Right renal pelvis (tissue), 4 donors: ENCODE results near the gene KCNK17. TPM values are rescaled to one million over a fixed set of nuclear protein-coding genes. Genes with fewer than 3 reads are reported as not detected.

Experiments
- DNase-seq, 4 donors: peaks; one replicate each; pipeline ENCODE4 v3.0.0-alpha.2; 2013; ENCODE audit warnings: low read depth in 4 of 4, low spot score in 3 of 4, missing footprints in 1 of 4
- polyA plus RNA-seq, 4 donors: library from polyadenylated mRNA; unstranded; fragments of 120-200 nt; gene quantifications; one replicate each; pipeline ENCODE4 v1.2.1, GENCODE V29; 2013; ENCODE audit not compliant: insufficient read length in 4 of 4

The KCNK17 gene
- polyA plus RNA-seq, 4 donors: 0.04 to 0.20 (median 0.17) TPM; not detected in 1

DNA sequence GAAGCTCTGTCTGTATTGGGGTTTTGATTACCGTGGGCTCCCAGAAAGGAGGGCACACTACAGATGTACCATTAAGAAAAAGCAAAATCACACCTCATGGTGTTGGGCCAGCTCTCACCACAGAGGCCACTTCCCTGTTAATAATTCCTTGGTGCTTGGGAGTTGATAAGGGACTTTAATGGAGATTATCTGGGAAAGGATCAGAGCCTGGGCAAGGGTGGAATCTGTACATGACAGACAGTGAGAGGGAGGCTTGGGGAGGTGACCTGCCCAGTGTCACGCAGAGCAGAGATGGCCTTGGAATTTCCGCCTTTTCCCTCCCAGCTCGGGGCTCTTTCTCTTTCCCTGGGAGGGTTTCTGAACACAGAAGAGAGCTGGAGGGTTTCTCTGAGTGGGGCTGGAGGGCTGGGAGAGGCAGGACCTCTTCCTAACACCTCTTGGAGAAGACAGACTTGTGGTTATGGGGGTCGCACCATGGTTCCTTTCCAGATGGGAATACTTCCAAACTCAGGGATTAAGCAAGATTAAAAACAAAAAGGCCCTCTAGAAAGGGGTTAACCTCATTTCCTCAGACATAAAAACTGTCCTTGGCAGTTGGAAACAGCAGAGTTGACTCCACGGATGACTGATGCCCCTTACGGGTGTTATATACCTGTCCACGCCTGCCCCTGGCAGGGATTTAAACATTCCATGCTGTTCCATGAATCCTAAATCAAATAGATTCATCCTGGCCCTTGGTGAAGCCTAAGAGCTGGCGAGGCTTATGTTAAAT, 25.1 kb upstream of the KCNK17 start:
- DNase-seq: no peak

DNA sequence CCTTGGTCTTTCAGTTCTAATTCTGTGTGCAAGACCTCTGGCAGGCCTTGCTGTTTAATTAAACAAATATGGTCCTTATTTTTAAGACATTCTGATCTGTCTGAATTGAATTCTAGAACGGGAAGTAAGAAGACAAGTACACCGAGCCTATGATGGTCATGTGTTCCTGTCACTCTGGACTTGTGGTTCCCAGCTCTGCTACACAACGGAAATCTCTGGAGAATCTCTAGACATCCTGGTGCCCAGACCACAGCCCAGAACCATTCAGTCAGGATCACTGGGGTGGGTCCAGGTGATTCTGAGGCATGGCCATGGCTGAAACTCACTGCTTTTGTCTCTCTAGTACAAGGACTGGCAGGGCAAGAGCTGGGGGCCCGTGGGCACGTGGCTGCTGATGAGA, 24.2 kb upstream of the KCNK17 start:
- DNase-seq: no peak

DNA sequence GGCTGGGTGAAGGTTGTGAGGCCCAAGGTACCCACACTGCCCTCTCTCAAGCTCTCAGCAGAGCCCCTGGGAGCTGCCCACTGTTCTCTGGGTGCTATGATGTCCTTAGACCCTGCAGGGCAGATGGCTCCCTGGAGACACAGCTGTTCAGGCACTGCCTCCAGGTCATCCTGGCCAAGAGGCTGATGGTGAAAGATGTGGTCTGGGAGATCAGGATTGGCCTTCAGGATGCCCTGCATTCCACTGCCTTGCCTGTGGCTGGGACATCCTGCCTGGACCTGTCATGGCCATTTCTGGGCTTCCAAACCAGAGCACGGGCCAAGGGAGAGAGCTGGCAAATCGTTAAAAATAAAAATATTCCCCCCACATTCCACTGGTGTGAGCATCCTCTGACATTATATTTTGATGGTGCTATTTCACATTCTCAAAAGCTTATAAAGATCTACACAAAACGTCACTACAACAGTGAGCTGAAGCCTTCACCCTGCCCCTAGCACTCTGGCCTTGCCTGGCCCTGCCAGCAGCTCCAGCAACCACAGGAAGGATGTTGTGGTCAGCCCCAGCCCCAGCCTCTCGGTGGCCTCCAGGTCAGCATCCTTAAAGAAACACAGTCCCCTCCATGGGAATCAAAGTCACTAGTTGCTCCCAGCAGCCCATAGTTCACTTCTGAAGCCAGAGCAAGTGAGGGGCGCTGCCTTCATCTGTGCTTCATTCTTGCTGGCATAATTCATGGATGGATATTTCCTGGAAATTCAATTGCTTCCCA, 21.7 kb upstream of the KCNK17 start:
- DNase-seq: no peak

DNA sequence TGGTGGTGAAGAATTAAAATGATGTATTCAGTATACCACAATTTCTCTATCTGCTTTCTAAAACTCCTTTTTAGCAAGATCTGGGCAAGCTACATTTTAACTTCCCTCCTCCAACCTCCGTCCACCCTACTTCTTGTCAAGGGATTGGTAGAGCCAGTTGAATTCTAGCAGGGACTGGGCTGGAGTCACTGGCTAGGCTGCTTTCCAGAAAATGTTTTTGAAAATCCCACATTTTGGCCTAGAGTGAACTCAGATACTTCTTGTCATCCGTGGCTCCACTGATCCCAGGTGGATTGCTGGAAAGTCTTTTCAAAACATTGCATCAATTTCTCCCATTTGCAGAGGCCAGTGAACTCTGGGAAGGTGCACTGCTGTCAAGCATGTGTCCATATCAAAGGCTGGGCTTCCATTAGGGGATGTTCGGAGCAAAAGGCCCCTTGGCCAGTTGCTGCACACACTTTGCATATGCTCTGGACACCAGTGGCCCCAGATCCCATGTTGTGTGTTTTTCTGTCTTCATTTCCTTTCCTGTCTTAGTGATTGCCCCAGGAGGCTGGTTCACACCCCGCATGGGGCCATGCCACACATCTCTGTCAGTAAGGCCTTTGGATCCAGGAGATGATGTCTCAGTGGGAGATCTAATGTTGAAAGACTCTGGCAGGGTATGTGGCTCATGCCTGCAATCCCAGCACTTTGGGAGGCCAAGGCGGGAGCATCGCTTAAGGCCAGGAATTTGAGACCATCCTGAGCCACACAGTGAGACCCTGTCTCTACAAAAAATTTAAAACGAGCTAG, 19.6 kb upstream of the KCNK17 start:
- no peak for DNase-seq

- DNase-seq: no peak
Observed at GRCh38 chr6:39330476-39330875, 16.3 kb upstream of the KCNK17 start.

DNA sequence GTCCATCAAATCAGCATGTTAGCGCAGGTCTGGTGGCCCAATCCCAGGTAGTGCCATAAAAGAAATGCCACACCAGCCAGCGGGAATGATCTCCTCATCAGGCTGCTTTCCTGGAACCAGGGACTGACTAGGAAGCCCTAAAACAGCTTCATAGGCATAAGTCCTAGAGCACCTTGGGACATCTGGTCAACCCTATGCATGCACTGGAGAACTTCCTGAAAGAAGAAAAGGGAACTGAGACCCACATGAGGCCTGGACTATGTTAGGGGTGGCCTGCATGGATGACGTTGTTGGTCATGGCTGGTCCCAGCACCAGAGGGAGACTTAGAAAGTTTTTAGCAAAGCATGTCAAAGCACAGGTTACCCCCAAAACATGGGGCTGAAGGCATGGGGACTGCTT, 15.8 kb upstream of the KCNK17 start:
- DNase-seq: no peak

DNA sequence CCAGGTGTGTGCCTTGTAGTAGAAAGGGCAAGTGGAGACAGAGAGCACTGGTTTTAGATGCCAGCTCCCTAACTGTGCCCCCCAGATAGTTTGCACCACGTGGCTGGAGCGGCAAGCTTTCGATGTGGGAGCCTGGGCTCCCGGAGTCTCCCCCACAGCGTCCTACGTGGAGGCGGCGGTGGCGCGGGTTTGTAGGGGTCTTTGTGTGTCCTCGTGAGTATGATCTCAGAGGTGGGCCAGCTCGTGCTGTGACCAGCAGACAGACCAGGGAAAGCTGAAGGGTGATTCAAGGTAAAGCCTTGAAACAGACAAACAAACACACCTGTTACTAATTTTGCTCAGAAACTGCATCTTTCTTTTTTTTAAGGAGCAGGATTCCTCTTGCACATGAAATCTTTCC, 13.8 kb upstream of the KCNK17 start:
- no peak for DNase-seq

DNA sequence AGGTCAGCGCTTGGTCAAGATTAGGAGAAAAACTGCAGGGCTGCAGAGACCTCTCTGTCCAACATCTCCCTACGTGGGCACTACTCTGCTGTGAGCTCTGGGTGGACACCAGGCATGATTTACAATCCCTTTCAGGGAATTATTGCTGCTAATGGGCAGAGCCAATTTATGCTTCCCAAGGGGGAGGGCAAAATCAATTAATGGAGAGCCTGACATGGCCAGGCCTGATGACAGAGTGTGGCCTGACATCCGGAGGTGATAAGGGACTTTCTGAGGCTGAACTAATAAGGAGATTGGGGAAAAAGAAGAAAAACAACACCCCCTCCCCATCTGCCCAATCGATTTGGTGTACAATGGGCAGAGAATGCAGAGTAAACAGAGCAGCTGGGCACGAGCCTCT, 13.3 kb upstream of the KCNK17 start:
- no peak for DNase-seq

GRCh38 chr6:39322306-39322850, 8.2 kb upstream of the KCNK17 start, which contains the start of gene KCNK16:
Gene KCNK16 (minus strand): TSS chr6:39322702. CDS start chr6:39322540, 162 bp downstream.
- DNase-seq: no peak

GRCh38 chr6:39321761-39322160, 7.5 kb upstream of the KCNK17 start:
- no peak for DNase-seq

DNA sequence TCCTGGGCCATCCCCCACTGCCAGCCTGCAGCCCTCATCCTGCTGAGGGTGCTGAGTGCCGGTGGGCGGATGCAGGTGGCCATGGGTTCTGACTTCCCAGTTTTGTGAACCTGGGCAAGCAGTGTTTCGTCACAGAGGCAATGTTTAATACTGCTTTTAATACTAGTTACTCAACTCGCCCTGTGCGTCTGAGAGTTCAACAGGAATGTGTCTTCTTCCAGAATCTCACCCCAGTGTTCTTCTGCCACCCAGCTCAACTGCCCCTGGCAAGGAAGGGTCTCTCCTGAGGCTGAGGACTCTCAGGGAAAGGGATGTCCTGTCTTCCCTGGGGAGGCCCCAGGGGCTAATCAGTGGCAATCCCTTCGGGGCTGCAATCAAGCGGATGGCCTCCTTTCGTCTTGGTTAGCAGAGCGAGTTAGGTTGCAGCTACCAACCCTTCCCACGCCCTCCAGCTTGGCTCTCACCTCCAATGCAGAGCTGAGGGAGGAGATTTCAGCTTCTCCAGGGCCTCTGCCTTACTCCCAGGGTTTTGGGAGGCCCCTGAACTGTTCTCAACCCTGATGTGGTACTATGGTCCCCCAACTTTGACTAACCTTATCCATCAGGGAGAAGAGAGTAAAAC, 6.3 kb upstream of the KCNK17 start:
- DNase-seq: no peak

DNA sequence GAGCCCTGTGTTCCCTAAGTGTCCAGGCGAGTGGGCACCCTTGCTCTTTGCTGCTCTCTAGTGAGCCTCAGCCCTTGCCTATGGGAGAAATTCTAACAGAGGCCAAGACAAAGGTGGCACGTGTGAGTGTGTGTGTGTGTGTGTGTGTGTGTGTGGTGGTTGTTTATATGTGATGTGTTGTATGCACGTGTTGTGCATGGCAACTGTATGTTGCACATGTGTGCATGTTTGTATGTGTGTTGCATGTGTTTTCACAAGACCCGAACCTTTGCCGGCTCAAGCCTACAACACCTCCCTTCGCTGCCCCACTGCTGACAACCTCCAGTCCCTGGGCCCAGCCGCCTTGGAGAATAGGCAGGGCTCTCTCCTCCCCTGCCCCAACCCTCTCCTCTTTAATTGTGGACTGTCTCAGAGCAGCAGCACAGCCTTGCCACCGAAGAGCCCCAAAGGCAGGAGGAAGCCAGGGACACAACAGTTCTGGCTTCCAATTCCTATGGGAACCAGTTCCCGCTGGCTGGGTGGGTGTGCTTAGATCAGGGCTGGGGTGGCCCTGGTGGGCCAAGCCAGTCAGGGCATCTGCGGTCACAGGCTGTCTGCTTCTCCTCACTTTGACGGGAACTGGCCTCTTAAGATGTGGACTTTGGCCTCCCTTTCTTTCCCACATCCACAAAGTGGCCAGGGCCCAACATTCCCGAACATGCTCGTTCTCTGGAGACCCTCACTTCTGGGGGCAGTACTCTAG, 5.6 kb upstream of the KCNK17 start:
- DNase-seq: no peak

GRCh38 chr6:39317256-39317655, 3.0 kb upstream of the KCNK17 start:
- DNase-seq: no peak

- DNase-seq: no peak
Observed at GRCh38 chr6:39313526-39314272, 520 bp downstream of the KCNK17 start.

GRCh38 chr6:39312912-39313525, 1.2 kb downstream of the KCNK17 start:
- no peak for DNase-seq

DNA sequence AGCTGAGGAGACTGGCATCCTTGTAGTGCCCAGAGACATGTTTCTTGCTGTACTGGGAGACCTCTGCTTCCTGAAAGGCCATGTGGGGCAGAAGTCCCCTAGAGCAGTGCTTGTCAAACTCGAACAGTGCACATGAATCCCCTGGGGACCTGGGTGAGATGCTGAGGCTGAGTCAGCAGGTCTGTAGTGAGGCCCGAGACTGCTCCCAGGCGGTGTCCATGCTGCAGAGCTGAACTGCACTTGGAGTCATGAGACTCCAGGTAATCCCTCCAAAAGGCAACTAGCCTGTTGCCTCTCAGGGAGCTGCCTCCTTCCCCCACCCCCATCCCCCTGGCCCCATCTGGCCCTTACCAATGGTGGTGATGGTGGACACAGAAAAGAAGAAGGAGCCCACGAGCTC, 3.7 kb downstream of the KCNK17 start:
- no peak for DNase-seq

GRCh38 chr6:39309942-39310531, 4.2 kb downstream of the KCNK17 start:
- DNase-seq: peak; percentile 41 to 55 (median 48)

- DNase-seq: no peak
Observed at GRCh38 chr6:39307462-39307861, 6.8 kb downstream of the KCNK17 start.
